Lower leg skin (tissue), 3 donors: Measurements from ENCODE around the gene BCAS1.

ENCODE experiments used
- POLR2A ChIP-seq, 2 donors: fragments of 450-650 bp; IDR thresholded peaks; one replicate each; pipeline ENCODE4 v1.6.1; 2016 to 2017; ENCODE audit warnings: antibody characterized with exemption in 2 of 2, mild to moderate bottlenecking in 1 of 2, moderate library complexity in 1 of 2
- TF ChIP-seq, protein P1 (sequence below), 3 donors: fragments of 450-650 bp; IDR thresholded peaks; one replicate each; pipeline ENCODE4 v1.5.1; 2016; ENCODE audit warnings: antibody characterized with exemption in 3 of 3, mild to moderate bottlenecking in 3 of 3, moderate library complexity in 2 of 3

DNA sequence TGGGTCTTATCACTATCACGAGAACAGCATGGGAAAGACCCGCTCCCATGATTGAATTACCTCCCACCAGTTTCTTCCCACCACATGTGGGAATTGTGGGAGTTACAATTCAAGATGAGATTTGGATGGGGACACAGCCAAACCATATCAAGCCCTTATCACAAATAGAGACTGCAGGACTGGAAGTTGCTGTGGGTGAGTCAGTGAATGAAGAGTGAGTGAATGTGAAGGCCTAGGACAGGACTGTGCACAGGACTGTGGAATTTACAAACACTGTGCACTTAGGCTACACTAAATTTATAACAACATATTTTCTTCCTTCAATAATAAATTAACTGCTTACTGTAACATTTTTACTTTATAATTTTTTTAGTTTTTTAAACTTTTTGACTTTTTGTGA is 30.2 kb upstream of the BCAS1 start:
- TF ChIP-seq, protein P1, sequence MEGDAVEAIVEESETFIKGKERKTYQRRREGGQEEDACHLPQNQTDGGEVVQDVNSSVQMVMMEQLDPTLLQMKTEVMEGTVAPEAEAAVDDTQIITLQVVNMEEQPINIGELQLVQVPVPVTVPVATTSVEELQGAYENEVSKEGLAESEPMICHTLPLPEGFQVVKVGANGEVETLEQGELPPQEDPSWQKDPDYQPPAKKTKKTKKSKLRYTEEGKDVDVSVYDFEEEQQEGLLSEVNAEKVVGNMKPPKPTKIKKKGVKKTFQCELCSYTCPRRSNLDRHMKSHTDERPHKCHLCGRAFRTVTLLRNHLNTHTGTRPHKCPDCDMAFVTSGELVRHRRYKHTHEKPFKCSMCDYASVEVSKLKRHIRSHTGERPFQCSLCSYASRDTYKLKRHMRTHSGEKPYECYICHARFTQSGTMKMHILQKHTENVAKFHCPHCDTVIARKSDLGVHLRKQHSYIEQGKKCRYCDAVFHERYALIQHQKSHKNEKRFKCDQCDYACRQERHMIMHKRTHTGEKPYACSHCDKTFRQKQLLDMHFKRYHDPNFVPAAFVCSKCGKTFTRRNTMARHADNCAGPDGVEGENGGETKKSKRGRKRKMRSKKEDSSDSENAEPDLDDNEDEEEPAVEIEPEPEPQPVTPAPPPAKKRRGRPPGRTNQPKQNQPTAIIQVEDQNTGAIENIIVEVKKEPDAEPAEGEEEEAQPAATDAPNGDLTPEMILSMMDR (IDR thresholded peaks at IDR 0.05): no peak
- no peak for TF ChIP-seq POLR2A (IDR thresholded peaks at IDR 0.05)
